Esophagus mucosa (tissue), 1 donor: ENCODE results near the gene IFNA14. TPM values are rescaled to one million over a fixed set of nuclear protein-coding genes. Genes with fewer than 3 reads are reported as not detected.
"Not testable (repeated sequence)": the region's sequence is repeated elsewhere in the genome, so short reads cannot be mapped to it uniquely, and the experiment has no call there.

ENCODE experiments used
- ATAC-seq: fragments of 200-7000 bp; cut with Tn5 transposase; one replicate; pipeline ENCODE4 v1.9.1; 2020
- total RNA-seq: library from RNA; stranded (reverse); gene quantifications from one replicate; pipeline ENCODE4 v1.2.4, GENCODE V29; 2023
- donor health status: DM: yes; HTN: yes; CAD: no.

Gene IFNA14
- not detected for total RNA-seq

DNA sequence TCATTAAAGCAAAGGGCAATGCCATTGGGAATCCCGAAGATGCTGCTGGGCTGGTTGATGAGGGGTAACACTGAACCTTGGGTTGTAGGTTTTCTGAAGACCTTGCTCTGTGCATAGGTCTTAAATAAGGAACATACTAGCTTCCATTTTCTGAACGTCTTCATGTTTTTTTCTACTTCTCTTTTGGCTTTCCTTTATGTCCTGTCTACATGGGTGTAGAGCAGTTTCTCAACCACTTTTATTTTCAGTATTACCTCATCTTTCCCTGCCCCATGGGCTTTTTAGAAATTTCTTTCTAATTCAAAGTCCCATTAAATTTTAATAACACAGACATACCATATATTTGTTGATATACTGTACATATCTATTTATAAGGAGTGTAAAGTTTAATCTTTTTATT lies at the start of gene IFNA14:
IFNA14 (minus strand) TSS at position 95 of the 400 bp plus-strand sequence; CDS start at position 25, 70 bp downstream.
- ATAC-seq: no peak

GRCh38 chr9:21287280-21287679 lies 47.5 kb upstream of the IFNA14 start:
- ATAC-seq: no peak

DNA sequence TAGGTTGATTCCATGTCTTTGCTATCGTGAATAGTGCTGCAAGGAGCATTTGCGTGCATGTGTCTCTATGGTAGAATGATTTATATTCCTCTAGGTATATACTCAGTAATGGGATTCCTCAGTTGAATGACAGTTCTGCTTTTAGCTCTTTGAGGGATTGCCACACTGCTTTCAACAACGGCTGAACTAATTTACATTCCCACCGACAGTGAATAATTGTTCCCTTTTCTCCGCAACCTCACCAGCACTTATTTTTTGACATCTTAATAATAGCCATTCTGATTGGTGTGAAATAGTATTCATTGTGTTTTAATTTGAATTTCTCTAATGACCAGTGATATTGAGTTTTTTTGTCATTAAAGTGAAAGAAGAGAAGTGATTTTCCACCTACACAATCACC lies 46.9 kb upstream of the IFNA14 start:
- no peak for ATAC-seq

DNA sequence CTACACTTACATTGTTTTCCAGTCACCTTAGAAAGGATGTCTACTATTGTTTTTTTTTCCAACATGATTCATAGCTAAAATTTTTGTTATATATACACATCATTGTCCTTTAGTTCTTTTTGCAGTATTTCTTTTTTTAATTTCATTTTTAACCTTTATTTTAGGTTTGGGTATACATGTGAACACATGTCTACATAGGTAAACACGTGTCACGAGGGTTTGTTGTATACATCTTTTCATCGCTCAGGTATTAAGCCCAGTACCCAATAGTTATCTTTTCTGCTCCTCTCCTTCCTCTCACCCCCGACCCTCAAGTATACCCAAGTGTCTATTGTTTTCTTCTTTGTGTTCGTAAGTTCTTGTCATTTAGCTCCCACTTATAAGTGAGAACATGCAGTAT lies 46.3 kb upstream of the IFNA14 start:
- ATAC-seq: no peak

- ATAC-seq: no peak
Observed at GRCh38 chr9:21281275-21281674, 41.5 kb upstream of the IFNA14 start.

- no peak for ATAC-seq
Observed at GRCh38 chr9:21268347-21268657, 28.5 kb upstream of the IFNA14 start.

DNA sequence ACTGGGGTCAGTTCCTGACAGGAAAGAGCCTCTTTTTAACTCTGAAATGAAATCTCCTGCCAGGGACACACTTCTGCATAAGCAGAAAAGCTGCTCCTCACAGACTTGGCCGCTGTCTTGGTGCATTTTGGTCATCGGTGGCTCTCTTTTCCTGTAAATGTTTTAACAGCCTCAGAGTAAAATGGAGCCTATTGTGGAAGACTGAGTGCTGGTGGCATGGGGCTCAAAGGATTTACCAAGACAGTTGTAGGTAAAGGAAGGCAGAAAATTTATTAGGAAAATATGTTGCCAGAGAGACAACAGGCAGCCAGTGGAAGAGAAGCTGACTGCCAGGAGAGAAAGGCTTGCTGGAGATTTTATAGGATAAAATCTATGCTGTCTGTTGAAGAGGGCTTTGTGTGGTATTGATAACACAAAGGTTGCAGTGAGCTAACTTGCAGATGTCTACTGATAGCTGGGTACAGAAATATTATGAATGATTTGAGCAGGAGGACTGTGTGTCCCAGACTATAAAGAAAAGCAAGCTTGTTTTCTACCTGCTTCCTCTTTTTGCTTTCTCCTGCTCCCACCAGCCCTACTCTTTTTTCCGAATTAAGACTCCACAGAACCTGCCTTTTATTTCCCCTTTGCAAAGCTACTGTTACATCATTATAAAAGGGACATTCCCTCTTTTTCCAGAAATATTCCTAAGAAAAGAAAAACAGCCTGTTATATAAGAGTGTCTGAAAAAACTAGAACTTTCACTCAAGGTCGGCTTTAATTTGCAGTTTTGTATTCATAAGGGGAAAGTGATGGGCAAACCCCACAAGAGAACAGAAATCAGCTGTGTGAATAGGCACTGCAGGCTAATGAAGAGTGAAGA lies 27.9 kb upstream of the IFNA14 start:
- no peak for ATAC-seq

GRCh38 chr9:21266733-21267484 lies 27.1 kb upstream of the IFNA14 start:
- no peak for ATAC-seq

DNA sequence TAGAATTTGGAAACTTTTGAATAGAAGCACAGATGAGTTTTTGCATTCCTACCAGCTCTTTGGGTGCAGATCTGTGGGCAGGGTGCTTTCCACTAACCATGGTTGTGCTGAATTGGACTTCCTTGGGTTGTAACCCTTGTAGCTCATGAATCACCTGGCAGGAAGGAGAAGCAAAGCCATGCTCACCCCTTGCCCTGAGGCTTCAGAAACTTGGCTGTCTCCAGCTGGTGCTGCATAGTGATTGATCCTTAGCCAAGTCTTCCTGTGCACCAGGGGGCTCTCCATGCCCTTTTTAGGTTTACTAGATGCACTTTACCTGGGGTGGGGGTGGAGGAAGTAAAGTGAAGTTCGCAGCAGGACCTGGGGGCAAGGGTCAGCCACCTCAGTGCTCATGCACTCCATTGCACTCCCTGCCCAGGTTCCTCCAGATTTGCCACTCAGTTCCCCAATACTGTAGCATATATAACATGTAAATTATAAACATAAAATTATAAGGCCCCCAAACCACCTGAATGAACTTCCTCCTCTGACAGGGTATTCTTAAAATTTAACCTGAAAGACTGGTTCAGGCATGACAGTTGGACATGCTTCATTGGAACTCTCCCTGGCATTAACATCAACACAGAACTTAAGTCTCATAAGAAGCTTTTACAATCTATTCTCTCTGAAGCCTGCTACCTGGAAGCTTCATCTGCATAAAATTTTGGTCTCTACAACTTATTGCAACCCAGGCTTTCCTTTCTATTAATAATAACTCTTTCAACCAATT lies 25.8 kb upstream of the IFNA14 start:
- ATAC-seq: peak; percentile 97

DNA sequence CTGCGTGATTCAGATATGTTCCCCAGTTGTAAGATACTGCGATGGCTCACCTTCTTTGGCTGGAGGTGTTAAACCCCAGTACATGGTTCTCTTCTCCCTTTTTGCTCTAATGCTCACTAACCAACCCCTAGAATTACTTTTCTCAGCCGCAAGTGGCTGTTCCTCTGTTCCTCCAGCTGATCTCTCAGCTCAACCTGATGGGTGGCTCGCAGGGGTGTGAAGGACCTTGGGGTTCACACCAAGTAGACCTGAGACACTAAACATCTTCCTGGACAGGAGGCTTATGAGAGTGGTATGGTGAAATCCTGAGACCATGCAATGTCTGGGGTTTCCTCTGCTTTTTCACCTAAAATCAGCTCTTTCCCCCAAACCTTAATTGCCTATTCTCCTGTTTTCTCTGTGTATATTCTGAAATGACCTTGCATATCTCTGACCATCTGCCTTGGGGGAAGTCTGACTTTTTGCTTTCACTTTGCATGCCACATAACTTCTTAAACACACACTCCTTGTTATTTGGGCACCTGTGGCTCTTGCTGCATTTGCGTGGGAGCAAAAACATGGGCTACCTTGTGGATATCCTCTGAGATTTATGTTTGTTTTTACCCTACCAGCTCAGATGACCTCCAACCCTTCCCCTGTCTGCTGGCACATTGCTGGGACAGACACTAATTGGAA lies 15.9 kb upstream of the IFNA14 start:
- no peak for ATAC-seq

GRCh38 chr9:21252721-21253547 lies 13.1 kb upstream of the IFNA14 start:
- ATAC-seq: peak; percentile 77

DNA sequence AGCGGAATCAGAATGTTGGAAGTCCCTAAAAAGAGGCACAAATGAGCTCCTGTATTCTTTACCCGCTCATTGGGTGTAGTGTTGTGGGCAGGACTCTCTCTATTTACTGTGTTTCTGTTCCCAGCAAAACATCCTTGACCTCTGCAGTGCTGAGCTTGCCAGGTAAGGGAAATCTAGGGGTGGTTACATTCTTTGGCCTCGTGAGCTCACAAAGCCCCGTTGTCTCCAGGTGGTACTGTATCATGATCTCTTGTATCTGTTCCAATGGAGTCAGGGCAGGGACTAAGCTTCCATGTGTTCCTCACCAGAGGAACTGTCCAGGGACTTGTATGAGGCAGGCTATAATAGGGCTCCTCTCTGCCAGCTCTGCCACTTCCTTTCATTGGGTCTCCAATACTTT lies 11.8 kb upstream of the IFNA14 start:
- ATAC-seq: no peak

- no peak for ATAC-seq
Observed at GRCh38 chr9:21251190-21251589, 11.4 kb upstream of the IFNA14 start.

GRCh38 chr9:21244836-21245235 lies 5.0 kb upstream of the IFNA14 start:
- ATAC-seq: no peak

GRCh38 chr9:21236360-21236714 lies 3.5 kb downstream of the IFNA14 start:
- ATAC-seq: not testable (repeated sequence)

DNA sequence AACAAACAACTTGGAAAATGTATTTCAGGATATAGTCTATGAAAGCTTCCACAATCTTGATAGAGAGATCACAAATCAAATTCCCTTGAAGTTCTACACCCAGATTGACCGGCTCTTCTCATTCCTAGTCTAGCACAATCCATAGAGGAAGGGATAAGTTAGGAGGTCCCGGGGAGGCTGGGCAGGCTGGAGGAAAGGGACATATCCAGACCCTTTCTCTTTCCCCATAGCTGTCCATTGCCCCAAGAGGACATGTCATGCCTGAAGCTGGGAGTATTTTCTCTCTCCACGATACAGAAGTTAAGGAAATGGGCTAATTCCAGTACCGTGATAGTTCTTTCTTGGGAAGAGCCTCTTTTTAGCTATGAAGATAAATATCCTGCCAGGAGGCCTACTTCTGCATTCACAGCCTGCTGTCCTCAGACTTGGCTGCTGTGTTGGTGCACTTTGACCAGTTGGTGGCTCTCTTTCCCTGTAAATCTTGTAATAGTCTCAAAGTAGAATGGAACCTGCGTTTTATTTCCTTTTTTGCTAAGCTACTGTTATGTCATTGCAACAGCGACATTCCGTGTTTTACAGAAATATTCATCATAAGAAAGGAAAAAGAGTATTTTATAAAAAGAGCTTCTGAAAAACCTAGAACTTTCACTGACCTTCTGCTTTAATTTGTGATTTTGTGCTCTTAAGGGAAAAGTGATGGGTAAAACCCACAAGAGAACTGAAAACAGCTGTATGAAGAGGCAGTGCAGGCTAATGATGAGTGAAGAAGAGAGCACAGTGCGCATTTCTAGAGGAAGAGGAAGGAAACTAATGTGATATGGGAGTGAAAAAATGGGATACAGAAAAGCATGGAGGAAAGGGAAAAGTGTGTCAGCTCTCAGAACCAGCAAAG lies 4.1 kb downstream of the IFNA14 start:
- peak; percentile 62 for ATAC-seq

DNA sequence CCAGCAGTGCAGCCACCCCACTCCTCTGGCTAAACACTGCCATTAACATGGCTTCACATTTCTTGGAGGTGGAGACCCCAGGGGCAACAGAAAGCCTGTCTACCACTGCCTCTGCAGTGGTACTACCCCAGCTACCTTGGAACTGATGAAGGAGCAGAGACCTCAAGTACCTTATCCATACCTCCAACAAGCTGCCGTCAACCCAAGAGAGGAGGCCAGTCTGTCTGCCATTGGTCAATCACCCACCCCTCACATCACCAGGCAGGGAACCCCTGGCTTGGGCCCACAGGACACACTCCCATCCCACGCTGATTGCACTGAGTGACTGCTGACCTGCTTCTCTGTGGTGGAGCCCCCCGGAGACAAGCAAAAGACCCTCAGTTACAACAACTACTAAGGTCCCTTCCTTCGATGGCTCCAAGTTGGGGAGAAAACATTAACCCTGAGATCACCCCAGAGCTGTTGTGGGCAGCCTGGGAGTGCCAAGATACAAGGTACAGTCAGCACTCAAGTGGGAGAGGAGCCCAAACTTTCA lies 5.6 kb downstream of the IFNA14 start:
- no peak for ATAC-seq

DNA sequence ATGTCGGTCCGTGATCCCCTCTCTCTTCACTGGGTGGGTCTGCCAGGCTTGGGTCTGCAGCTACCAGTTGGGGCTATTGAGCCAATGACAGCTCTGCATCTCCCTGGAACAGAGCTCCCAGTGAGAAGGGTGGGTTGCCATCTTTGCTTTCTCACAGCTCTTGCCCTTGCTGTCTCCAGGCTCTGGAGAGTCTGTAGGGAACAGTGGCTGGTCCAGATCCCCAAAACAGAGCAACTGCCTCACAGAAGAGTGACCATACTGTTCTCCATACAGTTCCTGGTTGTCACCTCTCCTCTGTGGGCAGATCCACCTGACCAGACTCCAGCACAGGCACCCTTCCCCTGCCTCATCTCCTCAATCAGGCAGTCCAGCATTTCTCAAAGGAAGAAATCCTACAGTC lies 6.5 kb downstream of the IFNA14 start:
- ATAC-seq: no peak

DNA sequence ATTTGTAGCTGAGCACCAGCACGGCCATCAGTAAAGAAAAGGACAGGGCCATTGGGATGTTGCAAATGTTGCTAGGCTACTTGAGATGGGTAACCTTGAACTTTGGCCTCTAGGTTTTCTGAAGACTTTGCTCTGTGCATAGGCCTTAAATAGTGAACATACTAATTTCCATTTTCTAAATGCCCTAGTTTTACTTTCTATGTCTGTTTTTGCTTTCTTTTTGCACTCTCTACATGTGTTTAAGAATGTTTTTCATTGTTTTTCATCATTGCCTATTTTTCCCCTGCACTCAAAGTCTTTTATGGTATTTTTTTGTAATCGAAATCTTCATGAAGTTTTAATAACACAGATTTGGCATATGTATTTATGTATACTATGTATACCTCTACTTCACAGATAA lies 11.7 kb downstream of the IFNA14 start, which contains the start of gene IFNA17:
IFNA17 (minus strand) TSS at position 101 of the 400 bp plus-strand sequence; CDS start at position 52, 49 bp downstream.
- no peak for ATAC-seq

- not testable (repeated sequence) for ATAC-seq
Observed at GRCh38 chr9:21217211-21217610, 22.6 kb downstream of the IFNA14 start, which contains the start of gene IFNA16. Gene IFNA16, minus strand, starts transcription at chr9:21217311. Its CDS starts 6 bp downstream, at chr9:21217305.
